NCI-H1417 (cell line): ENCODE data around the gene CSK.
A peak's percentile ranks its signal among the peaks of the same experiment; 100 is the strongest.

ENCODE experiments used
- DNase-seq, 3 experiments: peaks; one replicate each; lab custom pipeline; 2025; lab: John Stamatoyannopoulos, UW

Gene CSK

GRCh38 chr15:74842581-74843444, 60.9 kb downstream of the CSK start, which contains the start of gene ULK3:
TSS of gene ULK3 (minus strand) at chr15:74843156. CDS start at chr15:74843105, 51 bp downstream.
- peak; percentile 91 to 96 (median 95) for DNase-seq

GRCh38 chr15:74843445-74843828, 61.6 kb downstream of the CSK start:
- no peak for DNase-seq

- peak in 1 of 3 experiments; percentile 42 for DNase-seq
Measured at GRCh38 chr15:74843891-74844299, 62.0 kb downstream of the CSK start.

- no peak for DNase-seq
Measured at GRCh38 chr15:74844319-74845207, 62.7 kb downstream of the CSK start.

GRCh38 chr15:74845208-74845568, 63.3 kb downstream of the CSK start:
- DNase-seq, result no peak

GRCh38 chr15:74845581-74845980, 63.7 kb downstream of the CSK start:
- DNase-seq, result no peak

GRCh38 chr15:74847432-74847831, 65.6 kb downstream of the CSK start:
- no peak for DNase-seq

- DNase-seq, result no peak
Measured at GRCh38 chr15:74850393-74850792, 68.5 kb downstream of the CSK start.

GRCh38 chr15:74851960-74852359, 70.1 kb downstream of the CSK start:
- DNase-seq, result no peak
